HG02642 (cell line): ENCODE results near the gene TSPEAR.
"Not testable (repeated sequence)": the region's sequence is repeated elsewhere in the genome, so short reads cannot be mapped to it uniquely, and the experiment has no call there.

Source experiments
- ATAC-seq: cut with Tn5 transposase; IDR thresholded peaks from one replicate; pipeline ENCODE4 v1.9.1; 2021; ENCODE audit warnings: mild to moderate bottlenecking; ENCODE audit not compliant: unreplicated experiment, poor library complexity

TSPEAR gene

GRCh38 chr21:44637851-44638348, 73.5 kb downstream of the TSPEAR start:
- not testable (repeated sequence) for ATAC-seq

- ATAC-seq, result no peak
Observed at GRCh38 chr21:44637018-44637850, 74.1 kb downstream of the TSPEAR start, which contains the start of gene KRTAP10-10. Gene KRTAP10-10 (plus strand): TSS chr21:44637356. CDS start chr21:44637418, 62 bp downstream.

- ATAC-seq, result no peak
Observed at GRCh38 chr21:44636209-44637017, 75.0 kb downstream of the TSPEAR start.

GRCh38 chr21:44632067-44632466, 79.3 kb downstream of the TSPEAR start:
- no peak for ATAC-seq

- no peak for ATAC-seq
Observed at GRCh38 chr21:44630440-44630839, 80.9 kb downstream of the TSPEAR start.

- no peak for ATAC-seq
Observed at GRCh38 chr21:44628707-44629391, 82.5 kb downstream of the TSPEAR start.

GRCh38 chr21:44627831-44628233, 83.5 kb downstream of the TSPEAR start:
- ATAC-seq, result not testable (repeated sequence)

- ATAC-seq, result not testable (repeated sequence)
Observed at GRCh38 chr21:44627181-44627822, 84.1 kb downstream of the TSPEAR start.

GRCh38 chr21:44626673-44627143, 84.7 kb downstream of the TSPEAR start, which contains the start of gene KRTAP10-9:
Gene KRTAP10-9 (plus strand): TSS chr21:44627093. CDS start chr21:44627172, 79 bp downstream.
- no peak for ATAC-seq

- no peak for ATAC-seq
Observed at GRCh38 chr21:44626262-44626661, 85.1 kb downstream of the TSPEAR start.

GRCh38 chr21:44625756-44626155, 85.6 kb downstream of the TSPEAR start:
- no peak for ATAC-seq

GRCh38 chr21:44623575-44623974, 87.8 kb downstream of the TSPEAR start:
- ATAC-seq, result no peak

GRCh38 chr21:44619886-44620285, 91.5 kb downstream of the TSPEAR start:
- ATAC-seq, result no peak

GRCh38 chr21:44618909-44619308, 92.5 kb downstream of the TSPEAR start:
- ATAC-seq, result no peak

GRCh38 chr21:44618504-44618903, 92.9 kb downstream of the TSPEAR start:
- ATAC-seq, result no peak

- ATAC-seq, result no peak
Observed at GRCh38 chr21:44617071-44617501, 94.3 kb downstream of the TSPEAR start.

- no peak for ATAC-seq
Observed at GRCh38 chr21:44616591-44616926, 94.8 kb downstream of the TSPEAR start.

- ATAC-seq, result no peak
Observed at GRCh38 chr21:44615911-44616590, 95.3 kb downstream of the TSPEAR start.

- no peak for ATAC-seq
Observed at GRCh38 chr21:44615466-44615865, 95.9 kb downstream of the TSPEAR start.
